Thoracic aorta (tissue), 2 donors: ENCODE data around the gene DYRK1A. TPM values are rescaled to one million over a fixed set of nuclear protein-coding genes. Genes with fewer than 3 reads are reported as not detected.

ENCODE experiments used
- ATAC-seq: fragments of 150-250 bp; one replicate; pipeline ENCODE4 v1.8.0; 2017; ENCODE audit warnings: low read depth; ENCODE audit not compliant: insufficient number of reproducible peaks, low FRiP score
- DNase-seq: peaks from one replicate; pipeline ENCODE4 v3.0.0-alpha.2; 2020; ENCODE audit warnings: low spot score
- H3K27ac ChIP-seq, 2 donors: fragments of 200-600 bp; sonication (generic); 1 replicate in 1 of 2; 2 replicates in 1 of 2; pipeline ENCODE4 v1.5.1; 2016; ENCODE audit warnings: mild to moderate bottlenecking in 2 of 2, moderate library complexity in 2 of 2
- H3K27me3 ChIP-seq: fragments of 200-600 bp; sonication (generic); replicated peaks from 2 replicates; pipeline ENCODE4 v1.6.0; 2016; ENCODE audit warnings: mild to moderate bottlenecking; ENCODE audit not compliant: insufficient read depth
- H3K36me3 ChIP-seq: fragments of 200-600 bp; sonication (generic); one replicate; pipeline ENCODE4 v1.5.1; 2016
- H3K4me1 ChIP-seq, 2 donors: fragments of 200-600 bp; sonication (generic); 1 replicate in 1 of 2; 2 replicates in 1 of 2; pipeline versions ENCODE4 v1.5.1 to v1.6.0; 2016; ENCODE audit warnings: low read depth in 2 of 2, mild to moderate bottlenecking in 1 of 2; ENCODE audit not compliant: control insufficient read depth in 1 of 2
- H3K4me3 ChIP-seq: fragments of 200-600 bp; sonication (generic); 2 replicates; pipeline ENCODE4 v1.5.1; 2016; ENCODE audit warnings: mild to moderate bottlenecking
- H3K9me3 ChIP-seq: fragments of 200-600 bp; sonication (generic); 2 replicates; pipeline ENCODE4 v1.5.1; 2016
- CTCF ChIP-seq: fragments of 200-600 bp; sonication (generic); IDR thresholded peaks from one replicate; pipeline ENCODE4 v1.5.1; 2019; ENCODE audit warnings: antibody characterized with exemption
- total RNA-seq, 2 donors: library from RNA; depleted of rRNA; stranded (reverse); fragments of >200 nt; gene quantifications; one replicate each; pipeline versions ENCODE4 v1.1.0 to v1.2.3, GENCODE V29; 2016

Gene DYRK1A
- total RNA-seq, 2 donors from 2014 or later: 77.2 to 93.8 TPM

- no peak for TF ChIP-seq CTCF
- DNase-seq: no peak
- Histone ChIP-seq H3K27me3 (no peaks in the 10 kb centered on the region), H3K36me3 (no peaks in the 10 kb centered on the region), H3K4me1 (peaks cover 7 to 19% of the 10 kb centered on the region in 2 donors), H3K27ac (peak overlapping the region; percentile 84 to 91), H3K9me3 (no peaks in the 10 kb centered on the region), H3K4me3 (no peak overlapping the region)
- no peak for ATAC-seq
Measured at GRCh38 chr21:37339552-37339939, 27.0 kb upstream of the DYRK1A start.

- Histone ChIP-seq H3K4me1 (peaks cover 7 to 19% of the 10 kb centered on the region in 2 donors), H3K4me3 (no peak overlapping the region), H3K9me3 (no peaks in the 10 kb centered on the region), H3K27ac (no peak overlapping the region), H3K36me3 (no peaks in the 10 kb centered on the region), H3K27me3 (no peaks in the 10 kb centered on the region)
- ATAC-seq (no peak), DNase-seq (no peak)
- TF ChIP-seq CTCF: no peak
Measured at GRCh38 chr21:37341254-37341960, 25.2 kb upstream of the DYRK1A start.

- peaks cover 7 to 19% of the 10 kb centered on the region in 2 donors for H3K4me1 ChIP-seq
- DNase-seq: no peak
- TF ChIP-seq CTCF: no peak
- no peak overlapping the region for H3K27ac ChIP-seq
- no peaks in the 10 kb centered on the region for H3K9me3 ChIP-seq
- no peaks in the 10 kb centered on the region for H3K27me3 ChIP-seq
- no peak overlapping the region for H3K4me3 ChIP-seq
- H3K36me3 ChIP-seq: no peaks in the 10 kb centered on the region
- ATAC-seq: no peak
Measured at GRCh38 chr21:37342046-37342632, 24.4 kb upstream of the DYRK1A start.

- ATAC-seq: no peak
- Histone ChIP-seq H3K4me1 (no peaks in the 10 kb centered on the region), H3K27ac (no peak overlapping the region), H3K27me3 (no peaks in the 10 kb centered on the region), H3K36me3 (no peaks in the 10 kb centered on the region), H3K9me3 (peaks cover 18% of the 10 kb centered on the region), H3K4me3 (no peak overlapping the region)
- no peak for DNase-seq
- no peak for TF ChIP-seq CTCF
Measured at GRCh38 chr21:37346841-37347430, 19.6 kb upstream of the DYRK1A start.

GRCh38 chr21:37348664-37349063 is 17.9 kb upstream of the DYRK1A start:
- TF ChIP-seq CTCF: no peak
- Histone ChIP-seq H3K4me1 (no peaks in the 10 kb centered on the region), H3K36me3 (no peaks in the 10 kb centered on the region), H3K27ac (no peak overlapping the region), H3K9me3 (peaks cover 18% of the 10 kb centered on the region), H3K4me3 (no peak overlapping the region), H3K27me3 (no peaks in the 10 kb centered on the region)
- no peak for DNase-seq
- no peak for ATAC-seq
